D721Med (cell line): Measurements from ENCODE around the gene EPS8L1.
"Not testable (repeated sequence)": the region's sequence is repeated elsewhere in the genome, so short reads cannot be mapped to it uniquely, and the experiment has no call there.

Source experiments
- DNase-seq: peaks from one replicate; pipeline ENCODE4 v3.0.0; 2011; ENCODE audit warnings: low spot score; ENCODE audit not compliant: insufficient read length
- FAIRE-seq: peaks from 2 replicates; lab custom pipeline; 2011; peaks lifted over from hg19 to GRCh38; lab: Jason Lieb, UNC
- TF ChIP-seq, protein P1 (sequence below): IDR thresholded peaks from 2 replicates; pipeline ENCODE4 v1.5.1; 2012; ENCODE audit warnings: mild to moderate bottlenecking, control low read depth; ENCODE audit not compliant: insufficient read depth; ENCODE audit errors: missing control alignments

Gene EPS8L1

GRCh38 chr19:55034751-55035150 is 40.9 kb upstream of the EPS8L1 start:
- TF ChIP-seq, protein P1, sequence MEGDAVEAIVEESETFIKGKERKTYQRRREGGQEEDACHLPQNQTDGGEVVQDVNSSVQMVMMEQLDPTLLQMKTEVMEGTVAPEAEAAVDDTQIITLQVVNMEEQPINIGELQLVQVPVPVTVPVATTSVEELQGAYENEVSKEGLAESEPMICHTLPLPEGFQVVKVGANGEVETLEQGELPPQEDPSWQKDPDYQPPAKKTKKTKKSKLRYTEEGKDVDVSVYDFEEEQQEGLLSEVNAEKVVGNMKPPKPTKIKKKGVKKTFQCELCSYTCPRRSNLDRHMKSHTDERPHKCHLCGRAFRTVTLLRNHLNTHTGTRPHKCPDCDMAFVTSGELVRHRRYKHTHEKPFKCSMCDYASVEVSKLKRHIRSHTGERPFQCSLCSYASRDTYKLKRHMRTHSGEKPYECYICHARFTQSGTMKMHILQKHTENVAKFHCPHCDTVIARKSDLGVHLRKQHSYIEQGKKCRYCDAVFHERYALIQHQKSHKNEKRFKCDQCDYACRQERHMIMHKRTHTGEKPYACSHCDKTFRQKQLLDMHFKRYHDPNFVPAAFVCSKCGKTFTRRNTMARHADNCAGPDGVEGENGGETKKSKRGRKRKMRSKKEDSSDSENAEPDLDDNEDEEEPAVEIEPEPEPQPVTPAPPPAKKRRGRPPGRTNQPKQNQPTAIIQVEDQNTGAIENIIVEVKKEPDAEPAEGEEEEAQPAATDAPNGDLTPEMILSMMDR: no peak
- FAIRE-seq: no peak

GRCh38 chr19:55036058-55036457 is 39.6 kb upstream of the EPS8L1 start:
- no peak for DNase-seq
- TF ChIP-seq, protein P1: no peak
- FAIRE-seq: no peak

More at GRCh38 chr19:55034751-55035150, 40.9 kb upstream of the EPS8L1 start:
- DNase-seq: no peak

DNA sequence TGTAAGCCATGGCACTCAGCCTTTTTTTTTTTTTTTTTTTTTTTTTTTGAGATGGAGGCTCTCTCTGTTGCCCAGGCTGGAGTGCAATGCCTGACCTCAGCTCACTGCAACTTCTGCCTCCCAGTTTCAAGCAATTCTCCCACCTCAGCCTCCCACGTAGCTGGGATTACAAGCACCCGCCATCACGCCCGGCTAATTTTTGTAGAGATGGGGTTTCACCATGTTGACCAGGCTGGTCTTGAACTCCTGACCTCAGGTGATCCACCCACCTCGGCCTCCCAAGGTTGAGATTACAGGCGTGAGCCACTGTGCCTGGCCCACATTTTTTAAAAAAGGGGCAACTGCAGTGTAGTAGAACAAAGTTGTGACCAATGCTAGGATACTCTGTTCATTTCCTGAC is 38.1 kb upstream of the EPS8L1 start:
- not testable (repeated sequence) for DNase-seq, FAIRE-seq

- not testable (repeated sequence) for DNase-seq, FAIRE-seq
These were observed 35.0 kb upstream of the EPS8L1 start for GRCh38 chr19:55040654-55041053.

DNA sequence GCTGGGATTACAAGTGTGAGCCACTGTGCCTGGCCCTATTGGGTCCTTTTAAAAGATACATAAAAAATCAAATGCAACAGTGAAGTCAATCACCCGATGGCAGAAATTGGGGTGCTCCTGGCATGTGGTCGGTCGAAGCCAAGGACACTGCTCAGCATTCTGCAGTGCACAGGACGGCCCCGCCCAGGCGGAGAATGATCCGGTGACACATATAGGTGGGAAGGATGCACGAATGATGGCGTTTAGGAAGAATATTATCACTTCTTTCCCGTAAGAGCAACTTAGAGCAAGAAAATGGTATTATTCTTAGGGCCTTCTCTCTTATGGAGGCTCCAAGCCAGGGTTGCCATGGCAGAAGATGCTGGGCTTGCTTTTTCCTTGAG is 34.4 kb upstream of the EPS8L1 start:
- DNase-seq (no peak), FAIRE-seq (no peak)

GRCh38 chr19:55041627-55042343 is 33.9 kb upstream of the EPS8L1 start:
- TF ChIP-seq, protein P1: no peak
- DNase-seq (no peak), FAIRE-seq (no peak)

More for the DNA sequence above, 34.4 kb upstream of the EPS8L1 start:
- TF ChIP-seq, protein P1: no peak

DNA sequence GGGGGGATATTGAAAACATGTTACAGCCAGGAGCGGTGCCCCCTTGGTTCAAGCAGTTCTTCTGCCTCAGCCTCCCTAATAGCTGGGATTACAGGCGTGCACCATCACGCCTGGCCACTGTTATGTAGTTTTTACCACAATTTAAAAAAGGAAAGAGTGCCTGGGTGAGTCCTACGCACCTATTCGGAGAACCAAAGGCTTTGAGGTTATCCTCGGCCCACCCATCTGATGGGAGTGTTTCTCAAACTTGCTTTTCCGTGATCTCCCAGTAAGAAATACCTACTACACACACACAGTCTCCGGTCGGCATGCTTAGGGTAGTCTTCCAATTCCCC is 33.4 kb upstream of the EPS8L1 start:
- DNase-seq (no peak), FAIRE-seq (no peak)
- TF ChIP-seq, protein P1: no peak

DNA sequence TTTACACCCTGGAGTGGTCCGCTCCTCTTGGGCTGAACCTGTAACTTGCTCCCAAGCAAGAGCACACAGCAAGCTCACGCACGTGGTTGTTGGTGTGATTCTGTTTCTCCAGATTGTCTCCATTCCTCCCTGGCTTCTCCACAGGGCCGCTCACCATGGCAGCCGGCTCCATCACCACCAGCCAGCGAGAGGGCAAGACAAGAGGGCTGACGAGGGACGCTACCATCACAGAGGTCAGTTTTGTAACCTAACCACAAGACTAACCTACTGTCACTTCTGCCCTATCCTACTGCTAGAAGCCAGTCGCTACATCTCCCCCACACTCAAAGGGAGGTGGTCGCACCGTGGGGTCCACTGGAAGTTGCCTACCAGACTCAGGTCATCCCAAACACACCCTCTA is 33.0 kb upstream of the EPS8L1 start:
- FAIRE-seq (no peak), DNase-seq (no peak)
- TF ChIP-seq, protein P1: no peak
